GM18526 (cell line): ENCODE measurements around the gene ZC3H12C.
A peak's percentile ranks its signal among the peaks of the same experiment; 100 is the strongest.

Source experiments
- POLR2A ChIP-seq: IDR thresholded peaks from 3 replicates; pipeline ENCODE4 v1.6.1; 2011; ENCODE audit not compliant: insufficient read length; ENCODE audit errors: extremely low read depth

Gene ZC3H12C

DNA sequence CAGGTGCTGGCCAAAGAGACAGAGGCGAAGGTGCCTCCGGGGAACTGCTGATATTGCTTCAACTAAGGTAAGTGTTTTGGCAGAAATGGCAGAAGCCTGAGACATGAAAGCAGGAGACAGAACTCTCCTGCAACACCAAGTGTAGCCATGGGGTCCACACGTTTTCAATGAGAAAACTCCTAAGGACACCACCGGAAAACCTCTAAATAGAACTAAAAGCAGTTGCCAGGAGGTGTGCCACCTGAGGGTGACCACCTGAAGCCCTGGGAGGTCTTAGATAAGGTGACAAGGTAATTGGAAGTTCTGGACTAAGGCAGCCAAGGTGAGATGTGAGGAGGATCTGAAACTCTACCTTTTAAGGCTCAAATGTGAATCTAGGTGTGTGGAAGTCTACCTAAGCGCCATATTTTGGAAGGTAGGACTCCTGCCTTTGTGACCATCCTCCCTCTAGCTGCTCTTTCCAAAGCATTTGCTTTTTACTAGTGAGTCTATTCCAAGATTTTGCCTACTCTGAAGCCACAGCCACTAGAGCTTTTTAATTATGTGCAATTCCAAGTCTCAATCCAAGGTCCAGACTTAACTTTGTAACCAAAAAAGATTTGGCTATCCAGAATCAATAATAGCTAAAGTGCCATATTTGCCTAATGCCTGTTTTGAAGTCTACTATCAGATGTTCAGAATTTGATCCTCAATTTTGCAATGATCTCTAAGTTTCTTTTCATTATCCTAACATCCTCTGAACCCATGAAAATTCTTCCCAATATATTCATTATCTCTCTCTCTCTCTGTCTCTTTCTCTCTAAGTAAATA lies 4.5 kb upstream of the ZC3H12C start:
- TF ChIP-seq POLR2A, result no peak

DNA sequence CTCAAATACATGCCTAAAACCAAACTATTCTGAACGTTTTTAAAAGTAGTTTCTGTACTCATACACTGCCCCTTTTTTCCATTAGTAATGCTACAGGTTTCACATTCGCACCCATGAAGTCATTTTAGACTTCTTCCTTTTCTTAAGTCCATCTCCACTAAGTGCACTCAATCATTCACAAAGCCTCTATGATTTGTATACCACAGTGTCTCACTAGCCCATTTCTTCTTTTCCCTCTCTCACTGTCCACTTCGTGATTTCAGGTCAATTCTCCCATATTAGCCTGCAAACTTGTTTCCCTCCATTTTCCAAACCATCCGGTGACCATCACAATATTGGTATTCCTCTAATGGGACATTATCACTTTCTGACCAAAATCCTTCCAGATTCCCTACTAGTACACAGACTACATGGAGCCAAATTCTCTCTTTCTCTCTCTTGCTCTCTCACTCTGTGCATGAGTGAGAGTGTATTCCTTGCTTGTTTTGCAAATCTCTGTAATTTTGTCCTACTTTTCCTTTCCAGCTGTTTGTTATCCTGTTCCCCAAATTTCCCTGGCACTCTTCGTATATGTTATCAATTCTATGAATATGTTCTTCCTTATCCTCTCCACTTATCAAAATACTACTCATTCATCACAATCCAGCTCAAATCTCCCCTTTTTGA lies 3.4 kb upstream of the ZC3H12C start:
- no peak for TF ChIP-seq POLR2A

DNA sequence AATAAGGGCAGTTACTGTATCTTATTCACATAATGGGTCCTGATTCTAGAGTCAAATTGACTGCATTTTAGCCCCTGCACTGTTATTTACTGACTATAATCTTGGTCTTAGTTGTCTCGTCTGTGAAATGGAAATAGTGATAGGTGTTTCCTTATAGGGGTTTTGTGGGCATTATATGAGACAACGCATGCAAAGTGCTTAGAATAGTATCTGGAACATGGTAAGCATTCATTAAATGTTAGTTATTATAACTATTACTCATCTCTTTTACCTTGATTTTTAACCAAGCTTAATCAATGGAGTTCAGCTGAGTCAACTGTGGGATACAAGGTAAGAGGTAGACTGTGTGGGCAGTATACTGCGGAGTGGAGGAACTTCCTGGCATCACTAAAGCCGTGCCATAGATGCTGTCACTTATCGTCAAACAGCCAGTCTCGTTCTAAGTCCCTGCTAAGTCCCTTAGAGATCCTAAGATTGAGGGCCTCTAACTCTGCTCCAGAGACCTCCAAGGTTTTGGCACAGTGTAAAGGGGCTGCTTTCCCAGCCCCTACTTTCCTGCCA lies 2.6 kb upstream of the ZC3H12C start:
- no peak for TF ChIP-seq POLR2A

DNA sequence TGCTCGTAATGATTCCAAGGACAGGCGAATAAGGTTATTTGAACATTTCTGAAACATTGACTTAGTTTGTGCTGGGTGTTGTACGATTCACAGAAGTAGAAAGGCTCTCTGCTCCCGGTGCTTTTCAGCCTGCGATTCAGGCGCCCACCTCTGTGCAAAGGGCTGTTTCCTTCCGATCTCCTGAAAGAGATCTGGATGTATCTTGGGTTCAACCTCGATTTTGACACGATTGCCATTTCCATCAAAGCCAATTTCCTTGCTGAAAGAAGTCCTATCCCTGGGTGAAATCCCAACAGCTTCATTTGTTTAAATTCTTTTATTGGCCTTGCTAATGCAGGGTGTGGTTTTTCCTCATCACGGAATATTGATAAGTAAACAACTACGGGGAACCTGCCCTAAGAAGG lies 1.1 kb upstream of the ZC3H12C start:
- no peak for TF ChIP-seq POLR2A

DNA sequence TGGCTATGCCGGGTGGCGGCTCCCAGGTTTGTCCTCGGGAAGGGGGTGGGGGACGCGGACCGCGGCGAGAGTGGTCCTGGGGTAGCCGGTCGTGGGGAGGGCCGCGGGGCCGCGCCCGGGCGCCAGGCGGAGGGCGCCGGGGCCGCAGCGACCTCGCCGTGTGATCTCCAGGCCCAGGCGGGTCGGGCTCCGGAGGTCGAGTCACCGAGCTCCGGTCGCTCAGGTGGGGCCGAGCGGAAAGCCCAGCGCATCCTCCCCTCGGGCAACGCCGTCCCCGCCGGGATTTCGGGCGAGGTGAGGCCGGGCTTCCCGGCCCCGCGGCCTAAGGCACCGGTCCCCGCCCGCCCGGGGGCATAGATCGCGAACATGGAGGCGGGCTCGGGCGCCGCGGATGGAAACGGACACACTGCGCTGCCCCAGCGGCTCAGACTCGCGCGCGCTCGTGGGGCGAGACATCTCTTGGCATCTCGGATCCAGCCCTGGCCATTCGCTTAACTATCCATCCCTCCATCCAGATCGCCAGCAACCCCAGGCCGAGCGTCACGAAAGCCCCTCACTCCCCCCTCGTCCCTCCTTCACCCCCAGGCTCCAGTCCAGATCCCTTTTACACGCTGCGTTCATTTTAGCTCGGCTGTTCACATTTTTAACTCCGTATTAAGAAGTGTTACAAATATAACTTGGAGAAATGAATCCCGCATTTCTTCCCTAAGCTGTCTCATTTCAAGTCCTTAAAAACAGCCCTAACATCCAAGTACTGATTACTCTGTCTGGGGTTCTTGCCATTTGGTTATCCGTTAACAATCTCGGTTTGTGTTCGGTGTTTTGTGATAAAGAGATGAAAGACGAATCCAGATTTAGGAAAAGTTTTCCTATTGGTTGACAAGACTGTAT lies 460 bp downstream of the ZC3H12C start:
- peak; percentile 44 for TF ChIP-seq POLR2A

DNA sequence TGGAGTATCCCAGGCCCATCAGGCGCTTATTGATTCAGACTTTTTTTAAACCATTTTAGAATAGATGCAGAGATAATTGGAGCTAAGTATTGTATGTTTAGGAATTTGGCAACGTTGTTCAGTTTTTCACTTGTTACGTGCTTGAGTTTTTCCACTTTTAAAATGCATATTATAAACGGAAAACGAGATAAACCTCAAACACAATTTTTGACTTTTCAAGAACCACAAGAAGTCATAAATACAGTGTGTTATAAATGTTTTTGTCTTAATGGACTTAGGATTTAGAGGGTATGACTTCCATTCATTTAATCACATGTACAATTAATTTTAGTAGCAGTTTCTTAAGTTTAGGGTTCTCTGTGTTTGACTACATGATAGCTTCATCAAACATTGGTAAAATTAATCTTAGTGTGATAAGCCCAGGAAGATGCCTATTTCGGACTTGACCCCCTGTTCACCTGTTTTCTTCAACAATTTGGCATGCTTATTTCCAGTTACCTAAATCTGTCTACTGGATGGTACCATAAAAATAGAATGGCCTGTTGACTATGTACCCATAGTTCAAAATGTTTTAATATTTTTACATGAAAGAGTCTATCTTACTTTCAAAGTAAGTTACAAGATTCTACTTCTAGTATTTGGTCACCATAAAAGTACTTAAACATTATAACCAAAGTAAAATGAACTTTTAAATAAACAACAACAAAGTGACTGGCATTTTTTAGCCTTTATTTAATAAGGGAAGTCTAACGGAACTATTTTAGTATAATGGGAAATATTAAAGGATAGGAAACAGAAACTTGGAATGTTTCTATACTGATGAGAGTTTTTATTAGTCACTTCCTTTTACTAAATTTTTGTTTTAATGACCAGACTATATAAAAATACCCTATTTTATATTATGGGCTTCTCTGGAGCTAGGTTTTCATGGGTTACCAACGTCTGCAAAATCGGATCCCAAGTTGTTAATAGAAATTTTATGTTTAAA lies 1.4 kb downstream of the ZC3H12C start:
- no peak for TF ChIP-seq POLR2A

DNA sequence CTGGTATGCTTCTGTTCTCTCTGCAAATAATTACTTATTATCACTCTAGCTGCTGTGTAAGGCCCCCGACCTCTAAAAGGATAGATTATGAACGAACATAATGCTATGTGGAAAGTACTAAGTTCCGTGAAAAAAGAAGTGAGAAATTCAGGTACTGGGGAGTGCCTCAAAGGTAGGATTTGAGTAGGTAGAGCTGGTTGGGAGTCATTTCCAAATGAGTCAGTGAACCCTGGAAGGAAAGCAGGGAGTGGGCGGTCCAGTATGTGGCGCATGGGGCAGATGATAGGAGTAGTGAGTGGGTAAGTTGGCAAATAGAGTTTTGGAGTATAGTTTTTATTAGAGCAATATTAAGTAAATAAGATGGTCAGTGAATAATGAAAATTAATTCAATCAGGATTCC lies 2.4 kb downstream of the ZC3H12C start:
- no peak for TF ChIP-seq POLR2A

DNA sequence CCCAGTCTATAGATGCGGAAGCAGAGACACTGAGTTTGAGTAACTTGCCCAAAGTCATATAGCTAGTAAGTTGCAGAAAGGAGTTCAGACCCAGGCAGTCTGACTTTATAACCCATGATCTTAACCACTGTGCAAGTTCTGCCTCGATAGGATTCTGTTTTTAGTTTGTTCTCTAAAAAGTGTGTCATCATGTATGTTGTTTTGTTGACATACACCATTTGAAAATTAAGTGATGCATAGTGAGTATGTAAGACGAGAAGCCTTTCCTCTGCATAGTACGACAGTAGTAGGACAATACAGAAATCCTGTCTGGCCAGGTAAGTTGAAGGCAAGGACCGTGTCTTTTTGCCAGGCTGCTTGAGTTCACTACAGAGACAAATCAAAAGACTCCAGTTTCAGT lies 3.3 kb downstream of the ZC3H12C start:
- TF ChIP-seq POLR2A, result no peak

DNA sequence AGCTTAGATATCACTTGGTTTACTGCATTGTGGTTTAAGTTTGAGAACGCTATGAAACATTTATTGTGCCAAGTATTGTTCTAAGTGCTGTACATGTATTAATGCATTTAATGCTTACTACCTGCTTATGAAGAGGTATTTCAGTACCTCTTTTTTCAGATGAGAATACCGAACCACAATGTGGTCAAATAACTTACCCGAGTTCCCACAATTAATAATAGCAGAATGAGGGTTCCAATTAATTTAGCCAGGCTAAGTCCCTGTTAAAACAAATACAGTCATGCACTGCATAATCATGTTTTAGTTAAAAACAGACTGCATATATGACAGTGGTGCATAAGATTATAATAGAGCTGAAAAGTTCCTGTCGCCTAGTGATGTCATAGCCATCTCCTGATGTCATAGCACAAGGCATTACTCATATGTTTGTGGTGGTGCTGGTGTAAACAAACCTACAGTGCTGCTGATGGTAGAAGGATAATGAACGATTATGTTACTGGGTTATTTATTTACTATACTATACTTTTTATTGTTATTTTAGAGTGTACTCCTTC lies 4.3 kb downstream of the ZC3H12C start:
- no peak for TF ChIP-seq POLR2A

DNA sequence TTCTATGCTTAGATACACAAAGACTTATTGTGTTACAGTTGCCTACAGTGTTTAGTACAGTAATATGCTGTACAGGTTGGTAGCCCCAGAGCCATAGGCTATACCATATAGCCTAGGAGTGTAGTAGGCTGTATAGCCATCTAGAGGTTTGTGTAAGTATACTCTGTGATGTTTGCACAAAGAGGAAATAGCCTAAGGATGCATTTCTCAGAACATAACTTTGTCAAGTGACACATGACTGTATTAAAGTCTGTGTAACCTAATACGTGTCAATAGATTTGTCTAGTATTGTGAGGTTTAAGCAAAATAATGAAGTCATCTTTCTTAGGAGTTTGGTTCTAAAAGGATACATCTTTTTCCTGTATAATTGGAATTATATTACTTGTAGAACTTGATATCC lies 5.5 kb downstream of the ZC3H12C start:
- TF ChIP-seq POLR2A, result no peak

DNA sequence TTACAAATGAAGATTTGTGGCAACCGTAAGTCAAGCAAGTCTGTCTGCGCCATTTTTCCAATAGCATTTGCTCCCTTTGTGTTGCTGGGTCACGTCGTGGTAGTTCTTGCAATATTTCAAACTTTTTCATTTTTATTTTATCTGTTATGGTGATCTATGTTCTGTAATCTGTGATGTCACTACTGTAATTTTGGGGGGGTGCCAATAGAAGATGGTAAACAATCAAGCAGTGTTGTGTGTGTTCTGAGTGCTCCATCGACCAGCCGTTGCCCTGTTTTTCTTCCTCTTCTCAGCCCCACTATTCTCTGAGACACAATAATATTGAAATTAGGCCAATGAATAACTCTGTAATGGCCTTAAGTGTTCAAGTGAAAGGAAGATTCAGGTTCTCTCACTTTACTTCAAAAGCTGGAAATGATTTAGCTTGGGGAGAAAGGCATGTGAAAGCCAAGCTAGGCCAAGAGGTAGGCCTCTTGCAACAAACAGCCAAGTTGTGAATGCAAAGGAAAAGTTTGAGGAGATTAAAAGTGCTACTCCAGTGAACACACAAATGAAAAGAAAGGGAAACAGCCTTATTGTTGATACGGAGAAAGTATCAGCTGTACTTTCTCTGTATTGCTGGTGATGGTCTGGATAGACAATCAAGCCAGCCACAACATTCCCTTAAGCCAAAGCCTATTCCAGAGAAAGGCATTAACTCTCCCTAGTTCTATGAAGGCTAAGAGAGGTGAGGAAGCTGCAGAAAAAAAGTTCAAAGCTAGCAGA lies 7.5 kb downstream of the ZC3H12C start:
- no peak for TF ChIP-seq POLR2A

DNA sequence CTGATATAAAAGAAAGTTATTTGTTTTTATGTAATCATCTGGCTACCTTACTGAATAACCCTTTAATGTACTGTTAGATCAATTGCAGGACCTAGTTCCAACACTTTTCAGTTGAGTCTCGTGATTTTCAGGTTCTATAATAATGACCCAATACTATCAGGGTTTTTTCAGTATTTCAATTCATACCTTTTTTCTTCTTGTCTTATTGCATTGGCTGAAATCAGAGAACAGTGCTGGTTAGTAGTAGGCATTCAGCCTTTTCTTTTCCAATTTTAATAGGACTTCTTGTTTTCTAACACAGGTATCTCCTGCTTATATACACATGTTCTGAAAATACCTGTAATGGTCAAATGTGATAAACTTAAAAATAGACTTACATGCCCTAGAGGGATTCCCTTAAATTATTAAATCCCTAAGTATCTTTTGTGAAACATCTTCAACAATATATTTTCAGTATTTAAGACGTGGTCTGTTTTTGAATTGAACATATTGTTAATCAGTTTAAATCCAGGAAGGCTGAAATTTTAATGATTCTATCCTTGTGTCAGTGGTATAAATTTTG lies 13.6 kb downstream of the ZC3H12C start:
- no peak for TF ChIP-seq POLR2A

DNA sequence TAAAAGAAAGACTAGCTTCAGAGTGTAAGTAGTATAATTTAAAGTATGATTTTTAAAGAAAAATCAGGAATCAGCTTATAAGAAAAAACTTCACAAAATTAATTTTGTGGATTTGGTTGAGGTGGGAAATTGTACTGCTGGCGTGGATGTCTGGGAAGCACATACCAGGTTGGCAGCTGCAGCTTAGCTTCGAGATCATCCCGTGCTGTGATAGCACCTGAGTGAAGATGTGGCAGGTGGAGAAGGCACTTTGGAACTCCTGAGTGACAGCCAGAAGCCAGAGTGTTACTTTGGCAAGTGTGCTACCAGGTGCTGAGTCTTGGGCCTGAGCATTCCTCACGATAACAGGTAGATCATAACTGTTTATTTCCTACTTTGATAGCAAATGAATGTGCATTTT lies 17.7 kb downstream of the ZC3H12C start:
- TF ChIP-seq POLR2A, result no peak
